HEK293 (cell line): ENCODE data around the gene CSTA.

Source experiments
- CTCF ChIA-PET: fragments of 350-600 bp; formaldehyde crosslinking; extraction: SDS; loops from one replicate; lab custom pipeline; 2021; ENCODE audit warnings: antibody characterized with exemption; lab: Yijun Ruan, JAX
- POLR2A ChIA-PET: fragments of 300-600 bp; formaldehyde crosslinking; extraction: SDS; loops from one replicate; lab custom pipeline; 2020; ENCODE audit warnings: antibody characterized with exemption, inconsistent platforms; lab: Yijun Ruan, JAX
- H3K27ac ChIP-seq: fragments of 200-500 bp; sonication (Bioruptor generic); 2 replicates; pipeline ENCODE4 v1.5.1; 2014; ENCODE audit warnings: low read depth, low read length, control low read depth, inconsistent platforms; ENCODE audit errors: extremely low read depth
- H3K36me3 ChIP-seq, 2 experiments: fragments of 200-500 bp in 1 of 2; sonication (Bioruptor generic) in 1 of 2; 1 replicate in 1 of 2; 2 replicates in 1 of 2; pipeline ENCODE4 v1.5.1; 2014 to 2017; ENCODE audit warnings: inconsistent platforms in 2 of 2, low read length in 2 of 2; ENCODE audit not compliant: control insufficient read depth in 2 of 2, insufficient read depth in 1 of 2
- H3K4me1 ChIP-seq: fragments of 200-500 bp; sonication (Bioruptor generic); 2 replicates; pipeline ENCODE4 v1.5.1; 2014; ENCODE audit warnings: mild to moderate bottlenecking, low read length, inconsistent platforms; ENCODE audit not compliant: control insufficient read depth, insufficient read depth
- H3K4me3 ChIP-seq: 2 replicates; pipeline ENCODE4 v1.5.1; 2011; ENCODE audit warnings: low read depth, mild to moderate bottlenecking, control low read depth, low read length, moderate library complexity
- H3K9me3 ChIP-seq: fragments of 200-500 bp; sonication (Bioruptor generic); 2 replicates; pipeline ENCODE4 v1.5.1; 2014; ENCODE audit warnings: low read depth, low read length, inconsistent platforms; ENCODE audit not compliant: control insufficient read depth, insufficient read depth
- ATF2 ChIP-seq: fragments of 450-650 bp; formaldehyde crosslinking; IDR thresholded peaks from 2 replicates; pipeline ENCODE4 v1.5.1; 2016; ENCODE audit warnings: missing biosample characterization, missing genetic modification characterization, low read depth
- BCL11A ChIP-seq: fragments of 450-650 bp; formaldehyde crosslinking; IDR thresholded peaks from 2 replicates; pipeline ENCODE4 v1.5.1; 2016; ENCODE audit warnings: low read depth, missing biosample characterization, missing genetic modification characterization
- FEZF1 ChIP-seq: fragments of 450-650 bp; formaldehyde crosslinking; IDR thresholded peaks from 2 replicates; pipeline ENCODE4 v1.5.1; 2016; ENCODE audit warnings: missing biosample characterization, missing genetic modification characterization
- IKZF3 ChIP-seq: fragments of 450-650 bp; IDR thresholded peaks from 2 replicates; pipeline ENCODE4 v1.5.0; 2018; ENCODE audit warnings: missing biosample characterization, mild to moderate bottlenecking, missing genetic modification characterization, moderate library complexity
- KLF1 ChIP-seq: fragments of 450-650 bp; formaldehyde crosslinking; IDR thresholded peaks from 2 replicates; pipeline ENCODE4 v1.5.1; 2016; ENCODE audit warnings: missing biosample characterization, missing genetic modification characterization
- PATZ1 ChIP-seq: fragments of 450-650 bp; formaldehyde crosslinking; IDR thresholded peaks from 2 replicates; pipeline ENCODE4 v1.5.1; 2016; ENCODE audit warnings: missing biosample characterization, missing genetic modification characterization
- PRDM6 ChIP-seq: fragments of 450-650 bp; formaldehyde crosslinking; IDR thresholded peaks from 2 replicates; pipeline ENCODE4 v1.5.1; 2017; ENCODE audit warnings: missing biosample characterization, missing genetic modification characterization
- SP2 ChIP-seq: fragments of 450-650 bp; formaldehyde crosslinking; IDR thresholded peaks from 2 replicates; pipeline ENCODE4 v1.5.1; 2016; ENCODE audit warnings: missing biosample characterization, missing genetic modification characterization
- ZBTB20 ChIP-seq: fragments of 450-650 bp; formaldehyde crosslinking; IDR thresholded peaks from 2 replicates; pipeline ENCODE4 v1.5.1; 2016; ENCODE audit warnings: missing biosample characterization, missing genetic modification characterization
- ZFP69B ChIP-seq: fragments of 450-650 bp; formaldehyde crosslinking; IDR thresholded peaks from 2 replicates; pipeline ENCODE4 v1.5.1; 2016; ENCODE audit warnings: missing biosample characterization, missing genetic modification characterization
- ZNF132 ChIP-seq: fragments of 450-650 bp; formaldehyde crosslinking; IDR thresholded peaks from 2 replicates; pipeline ENCODE4 v1.5.1; 2017; ENCODE audit warnings: missing biosample characterization, missing genetic modification characterization, borderline replicate concordance
- ZNF302 ChIP-seq: fragments of 450-650 bp; formaldehyde crosslinking; IDR thresholded peaks from 2 replicates; pipeline ENCODE4 v1.5.1; 2016; ENCODE audit warnings: missing biosample characterization, missing genetic modification characterization, low read depth
- ZNF398 ChIP-seq: fragments of 450-650 bp; formaldehyde crosslinking; IDR thresholded peaks from 2 replicates; pipeline ENCODE4 v1.5.1; 2017; ENCODE audit warnings: missing biosample characterization, missing genetic modification characterization
- ZNF404 ChIP-seq: fragments of 450-650 bp; formaldehyde crosslinking; IDR thresholded peaks from 2 replicates; pipeline ENCODE4 v1.5.1; 2017; ENCODE audit warnings: missing biosample characterization, missing genetic modification characterization
- ZNF514 ChIP-seq: fragments of 450-650 bp; formaldehyde crosslinking; IDR thresholded peaks from 2 replicates; pipeline ENCODE4 v1.5.1; 2016; ENCODE audit warnings: missing biosample characterization, missing genetic modification characterization
- ZNF555 ChIP-seq: fragments of 450-650 bp; formaldehyde crosslinking; conservative IDR thresholded peaks from 2 replicates; pipeline ENCODE4 v1.5.1; 2017; ENCODE audit warnings: missing biosample characterization, mild to moderate bottlenecking, missing genetic modification characterization, inconsistent platforms
- ZNF580 ChIP-seq: fragments of 450-650 bp; formaldehyde crosslinking; IDR thresholded peaks from 2 replicates; pipeline ENCODE4 v1.5.1; 2016; ENCODE audit warnings: missing biosample characterization, missing genetic modification characterization
- ZNF610 ChIP-seq: fragments of 450-650 bp; formaldehyde crosslinking; IDR thresholded peaks from 2 replicates; pipeline ENCODE4 v1.5.1; 2016; ENCODE audit warnings: missing biosample characterization, missing genetic modification characterization, borderline replicate concordance
- ZNF658 ChIP-seq: fragments of 450-650 bp; formaldehyde crosslinking; IDR thresholded peaks from 2 replicates; pipeline ENCODE4; 2016; ENCODE audit warnings: missing biosample characterization, missing genetic modification characterization
- ZNF664 ChIP-seq: fragments of 450-650 bp; formaldehyde crosslinking; IDR thresholded peaks from 2 replicates; pipeline ENCODE4 v1.5.1; 2016; ENCODE audit warnings: missing biosample characterization, missing genetic modification characterization
- ZNF692 ChIP-seq: fragments of 450-650 bp; formaldehyde crosslinking; IDR thresholded peaks from 2 replicates; pipeline ENCODE4 v1.5.1; 2016; ENCODE audit warnings: missing biosample characterization, missing genetic modification characterization
- ZNF704 ChIP-seq: fragments of 450-650 bp; formaldehyde crosslinking; IDR thresholded peaks from 2 replicates; pipeline ENCODE4 v1.5.1; 2016; ENCODE audit warnings: missing biosample characterization, missing genetic modification characterization
- ZNF792 ChIP-seq: fragments of 450-650 bp; formaldehyde crosslinking; IDR thresholded peaks from 2 replicates; pipeline ENCODE4 v1.5.1; 2016; ENCODE audit warnings: missing biosample characterization, missing genetic modification characterization
- ZSCAN16 ChIP-seq: fragments of 450-650 bp; formaldehyde crosslinking; IDR thresholded peaks from 2 replicates; pipeline ENCODE4 v1.5.1; 2016; ENCODE audit warnings: missing biosample characterization, missing genetic modification characterization

CSTA gene

GRCh38 chr3:122315619-122316018, 9.4 kb upstream of the CSTA start:
- ChIA-PET CTCF (no interaction called here), POLR2A (no interaction called here)
- H3K9me3 ChIP-seq, result no peaks in the 10 kb centered on the region
- no peak for TF ChIP-seq IKZF3 (tag by site-specific recombination)
- TF ChIP-seq ZNF664, result no peak
- TF ChIP-seq ZNF692 (tag by site-specific recombination), result no peak
- TF ChIP-seq ZNF580 (tag by site-specific recombination), result no peak
- TF ChIP-seq ATF2 (tag by site-specific recombination), result no peak
- no peak for TF ChIP-seq ZFP69B (tag by site-specific recombination)
- no peak for TF ChIP-seq FEZF1 (tag by site-specific recombination)
- no peak for TF ChIP-seq ZNF704 (tag by site-specific recombination)
- TF ChIP-seq BCL11A (tag by site-specific recombination), result no peak
- TF ChIP-seq PATZ1 (tag by site-specific recombination), result no peak
- no peak for TF ChIP-seq ZNF514 (tag by site-specific recombination)
- no peak for TF ChIP-seq ZNF404 (tag by site-specific recombination)
- no peaks in the 10 kb centered on the region for H3K4me1 ChIP-seq
- H3K27ac ChIP-seq, result no peak overlapping the region
- H3K4me3 ChIP-seq, result no peak overlapping the region
- no peaks in the 10 kb centered on the region for H3K36me3 ChIP-seq

- H3K9me3 ChIP-seq, result no peaks in the 10 kb centered on the region
- H3K4me3 ChIP-seq, result no peak overlapping the region
- CTCF ChIA-PET, result no interaction called here
- H3K27ac ChIP-seq, result no peak overlapping the region
- H3K4me1 ChIP-seq, result no peaks in the 10 kb centered on the region
- H3K36me3 ChIP-seq, result no peaks in the 10 kb centered on the region
- POLR2A ChIA-PET, result no interaction called here
- TF ChIP-seq PRDM6 (tag by site-specific recombination) (no peak), SP2 (tag by site-specific recombination) (no peak), ZNF302 (no peak), ZBTB20 (tag by site-specific recombination) (no peak), ZNF132 (tag by site-specific recombination) (no peak), PATZ1 (tag by site-specific recombination) (no peak), ZNF792 (tag by site-specific recombination) (no peak), ZNF658 (tag by site-specific recombination) (no peak), ZNF398 (tag by site-specific recombination) (no peak), ZNF404 (tag by site-specific recombination) (no peak), KLF1 (tag by site-specific recombination) (no peak), ZNF555 (tag by site-specific recombination) (no peak), ZSCAN16 (tag by site-specific recombination) (no peak), ZNF610 (tag by site-specific recombination) (no peak)
Observed at GRCh38 chr3:122316368-122316767, 8.7 kb upstream of the CSTA start.
